Measurements from ENCODE around the gene ZBTB32. TPM values are rescaled to one million over a fixed set of nuclear protein-coding genes. Genes with fewer than 3 reads are reported as not detected.

The ZBTB32 gene
- total and polyA plus RNA-seq, 2 experiments from 2014 or later: 0.65 TPM; not detected in 1

- Histone ChIP-seq H3F3A (replicated peaks; ENCODE audit: low read depth) (no peaks in the 10 kb centered on the region), H3K27ac (ENCODE audit: low read depth) (no peak overlapping the region), H3K27me3 (ENCODE audit: insufficient read depth) (no peaks in the 10 kb centered on the region), H3K36me3 (ENCODE audit: insufficient read depth) (peaks cover 11% of the 10 kb centered on the region; the same call in 1 of the 2 replicates), H3K4me2 (no peak overlapping the region), H3K4me3 (no peak overlapping the region), H3K9me2 (ENCODE audit: insufficient read depth) (no peaks in the 10 kb centered on the region), H2AFZ (no peak overlapping the region), H3K4me1 (ENCODE audit: insufficient read depth) (no peaks in the 10 kb centered on the region), H3K79me2 (replicated peaks; ENCODE audit: insufficient read depth) (no peaks in the 10 kb centered on the region), H4K20me1 (replicated peaks; ENCODE audit: insufficient read depth) (no peaks in the 10 kb centered on the region; the same call in 1 of the 2 replicates)
- Mint-ChIP-seq H3K4me1 (no peaks in the 10 kb centered on the region), H3K9me3 (no peaks in the 10 kb centered on the region; the same call in 2 of the 3 replicates), H3K27ac (no peak overlapping the region), H3K4me3 (no peak overlapping the region), H3K36me3 (ENCODE audit: low read depth) (peaks cover 75% of the 10 kb centered on the region), H3K27me3 (ENCODE audit: insufficient read depth, low read depth, poor library complexity) (peaks cover 10% of the 10 kb centered on the region)
- DNase-seq (ENCODE audit: low spot score) (no peak), ATAC-seq (no peak)
- TF ChIP-seq, protein P1, sequence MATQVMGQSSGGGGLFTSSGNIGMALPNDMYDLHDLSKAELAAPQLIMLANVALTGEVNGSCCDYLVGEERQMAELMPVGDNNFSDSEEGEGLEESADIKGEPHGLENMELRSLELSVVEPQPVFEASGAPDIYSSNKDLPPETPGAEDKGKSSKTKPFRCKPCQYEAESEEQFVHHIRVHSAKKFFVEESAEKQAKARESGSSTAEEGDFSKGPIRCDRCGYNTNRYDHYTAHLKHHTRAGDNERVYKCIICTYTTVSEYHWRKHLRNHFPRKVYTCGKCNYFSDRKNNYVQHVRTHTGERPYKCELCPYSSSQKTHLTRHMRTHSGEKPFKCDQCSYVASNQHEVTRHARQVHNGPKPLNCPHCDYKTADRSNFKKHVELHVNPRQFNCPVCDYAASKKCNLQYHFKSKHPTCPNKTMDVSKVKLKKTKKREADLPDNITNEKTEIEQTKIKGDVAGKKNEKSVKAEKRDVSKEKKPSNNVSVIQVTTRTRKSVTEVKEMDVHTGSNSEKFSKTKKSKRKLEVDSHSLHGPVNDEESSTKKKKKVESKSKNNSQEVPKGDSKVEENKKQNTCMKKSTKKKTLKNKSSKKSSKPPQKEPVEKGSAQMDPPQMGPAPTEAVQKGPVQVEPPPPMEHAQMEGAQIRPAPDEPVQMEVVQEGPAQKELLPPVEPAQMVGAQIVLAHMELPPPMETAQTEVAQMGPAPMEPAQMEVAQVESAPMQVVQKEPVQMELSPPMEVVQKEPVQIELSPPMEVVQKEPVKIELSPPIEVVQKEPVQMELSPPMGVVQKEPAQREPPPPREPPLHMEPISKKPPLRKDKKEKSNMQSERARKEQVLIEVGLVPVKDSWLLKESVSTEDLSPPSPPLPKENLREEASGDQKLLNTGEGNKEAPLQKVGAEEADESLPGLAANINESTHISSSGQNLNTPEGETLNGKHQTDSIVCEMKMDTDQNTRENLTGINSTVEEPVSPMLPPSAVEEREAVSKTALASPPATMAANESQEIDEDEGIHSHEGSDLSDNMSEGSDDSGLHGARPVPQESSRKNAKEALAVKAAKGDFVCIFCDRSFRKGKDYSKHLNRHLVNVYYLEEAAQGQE (IDR thresholded peaks at IDR 0.05; ENCODE audit: unreplicated experiment): no peak
- TF ChIP-seq CREB1 (CRISPR knock-in tag; IDR thresholded peaks at IDR 0.05; ENCODE audit: low read depth) (no peak), ZNF114 (CRISPR knock-in tag; IDR thresholded peaks at IDR 0.05) (no peak), EZH2 (IDR thresholded peaks at IDR 0.05; ENCODE audit: low read depth, unreplicated experiment) (no peak), STAT1 (IDR thresholded peaks at IDR 0.05; ENCODE audit: unreplicated experiment) (no peak)
Measured at GRCh38 chr19:35733180-35734125, 29.1 kb downstream of the ZBTB32 start.

- H3K36me3 ChIP-seq (ENCODE audit: insufficient read depth): peaks cover 7% of the 10 kb centered on the region; the same call in 1 of the 2 replicates
- no peaks in the 10 kb centered on the region for H3K4me1 Mint-ChIP-seq
- H3F3A ChIP-seq (replicated peaks; ENCODE audit: low read depth): no peaks in the 10 kb centered on the region
- H3K4me1 ChIP-seq (ENCODE audit: insufficient read depth): no peaks in the 10 kb centered on the region
- no peak overlapping the region for H3K27ac Mint-ChIP-seq
- H3K4me3 ChIP-seq: no peak overlapping the region
- H2AFZ ChIP-seq: no peak overlapping the region
- ATAC-seq (no peak), DNase-seq (ENCODE audit: low spot score) (no peak)
- H3K9me3 Mint-ChIP-seq: no peaks in the 10 kb centered on the region; the same call in 2 of the 3 replicates
- no peak overlapping the region; the same call in 2 of the 3 replicates for H3K4me3 Mint-ChIP-seq
- no peaks in the 10 kb centered on the region for H3K79me2 ChIP-seq (replicated peaks; ENCODE audit: insufficient read depth)
- H3K27ac ChIP-seq (ENCODE audit: low read depth): no peak overlapping the region
- TF ChIP-seq, protein P2, sequence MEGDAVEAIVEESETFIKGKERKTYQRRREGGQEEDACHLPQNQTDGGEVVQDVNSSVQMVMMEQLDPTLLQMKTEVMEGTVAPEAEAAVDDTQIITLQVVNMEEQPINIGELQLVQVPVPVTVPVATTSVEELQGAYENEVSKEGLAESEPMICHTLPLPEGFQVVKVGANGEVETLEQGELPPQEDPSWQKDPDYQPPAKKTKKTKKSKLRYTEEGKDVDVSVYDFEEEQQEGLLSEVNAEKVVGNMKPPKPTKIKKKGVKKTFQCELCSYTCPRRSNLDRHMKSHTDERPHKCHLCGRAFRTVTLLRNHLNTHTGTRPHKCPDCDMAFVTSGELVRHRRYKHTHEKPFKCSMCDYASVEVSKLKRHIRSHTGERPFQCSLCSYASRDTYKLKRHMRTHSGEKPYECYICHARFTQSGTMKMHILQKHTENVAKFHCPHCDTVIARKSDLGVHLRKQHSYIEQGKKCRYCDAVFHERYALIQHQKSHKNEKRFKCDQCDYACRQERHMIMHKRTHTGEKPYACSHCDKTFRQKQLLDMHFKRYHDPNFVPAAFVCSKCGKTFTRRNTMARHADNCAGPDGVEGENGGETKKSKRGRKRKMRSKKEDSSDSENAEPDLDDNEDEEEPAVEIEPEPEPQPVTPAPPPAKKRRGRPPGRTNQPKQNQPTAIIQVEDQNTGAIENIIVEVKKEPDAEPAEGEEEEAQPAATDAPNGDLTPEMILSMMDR (conservative IDR thresholded peaks at IDR 0.05; ENCODE audit: low read depth in 2 of 2): no peak
- TF ChIP-seq ZNF331 (CRISPR knock-in tag; IDR thresholded peaks at IDR 0.05; ENCODE audit: low read depth): no peak
- TF ChIP-seq ZNF114 (CRISPR knock-in tag; IDR thresholded peaks at IDR 0.05): no peak
- no peak for TF ChIP-seq EZH2phosphoT487 (IDR thresholded peaks at IDR 0.05; ENCODE audit: unreplicated experiment)
- no peak for TF ChIP-seq POLR2AphosphoS5 (IDR thresholded peaks at IDR 0.05; ENCODE audit: low read depth)
- no peak for TF ChIP-seq JUNB (IDR thresholded peaks at IDR 0.05; ENCODE audit: unreplicated experiment)
- no peak for TF ChIP-seq EZH2 (IDR thresholded peaks at IDR 0.05; ENCODE audit: low read depth, unreplicated experiment)
- TF ChIP-seq, protein P1 (IDR thresholded peaks at IDR 0.05; ENCODE audit: unreplicated experiment): no peak
- no peaks in the 10 kb centered on the region; the same call in 1 of the 2 replicates for H4K20me1 ChIP-seq (replicated peaks; ENCODE audit: insufficient read depth)
- H3K36me3 Mint-ChIP-seq (ENCODE audit: low read depth): peaks cover 72% of the 10 kb centered on the region
- peaks cover 5% of the 10 kb centered on the region for H3K27me3 Mint-ChIP-seq (ENCODE audit: insufficient read depth, low read depth, poor library complexity)
- no peak overlapping the region for H3K4me2 ChIP-seq
- no peaks in the 10 kb centered on the region for H3K27me3 ChIP-seq (ENCODE audit: insufficient read depth)
- no peaks in the 10 kb centered on the region for H3K9me2 ChIP-seq (ENCODE audit: insufficient read depth)
Measured at GRCh38 chr19:35734273-35734672, 29.9 kb downstream of the ZBTB32 start.
